RPMI7951 (cell line): Measurements from ENCODE around the gene RUFY2. TPM values are rescaled to one million over a fixed set of nuclear protein-coding genes. Genes with fewer than 3 reads are reported as not detected.

ENCODE experiments used
- DNase-seq: peaks from one replicate; pipeline ENCODE4 v3.0.0-alpha.2; 2012; ENCODE audit warnings: low read depth
- total RNA-seq: library from RNA; depleted of rRNA; stranded (reverse); fragments of >200 nt; shearing (Covaris generic); gene quantifications from 2 replicates; pipeline ENCODE4 v1.2.3, GENCODE V29; 2014; rRNA removed

Gene RUFY2
- total RNA-seq: 13.7 and 18.5 TPM in 2 replicates

DNA sequence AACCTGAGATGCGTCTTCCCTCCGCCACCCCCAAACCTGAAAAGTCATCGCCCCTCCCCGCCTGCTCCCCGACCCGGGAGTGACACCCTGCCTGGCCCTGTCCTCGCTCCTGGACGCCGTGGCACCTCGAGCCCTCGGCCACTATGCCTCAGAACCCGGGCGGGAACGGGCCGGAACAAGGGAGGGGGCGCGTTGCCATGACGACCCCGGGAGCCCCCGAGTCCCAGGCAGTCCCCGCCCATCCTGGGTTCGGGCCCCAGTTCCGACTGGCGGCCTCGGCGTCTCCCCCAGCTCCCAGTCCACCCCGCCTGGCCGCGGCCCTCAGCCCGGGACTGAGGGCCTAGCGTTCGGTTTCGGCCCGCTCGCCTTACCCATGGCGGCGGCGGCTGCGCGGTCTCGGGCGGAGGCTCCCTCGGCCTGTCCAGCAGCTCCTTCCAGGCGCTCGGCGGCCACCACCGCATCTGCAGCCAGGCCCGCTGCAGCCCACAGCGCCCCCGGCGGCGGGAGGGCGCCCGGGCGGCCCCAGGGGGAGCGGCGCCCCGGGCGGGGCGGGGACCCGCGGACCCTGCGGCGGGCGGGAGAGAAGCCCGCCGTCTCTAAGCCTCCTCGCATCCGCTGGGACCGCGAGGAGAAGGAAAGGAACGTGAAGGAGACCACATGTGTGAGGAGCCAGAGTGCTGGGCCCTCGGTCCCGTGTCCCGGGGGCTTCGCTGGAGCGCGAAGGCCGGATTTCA, at the start of gene RUFY2:
RUFY2 (minus strand) TSS at position 463 of the 734 bp plus-strand sequence; CDS start at position 375, 88 bp downstream.
- peak; percentile 68 for DNase-seq

GRCh38 chr10:68449698-68450097, 42.6 kb upstream of the RUFY2 start:
- peak; percentile 5 for DNase-seq

GRCh38 chr10:68446179-68446578, 39.1 kb upstream of the RUFY2 start:
- no peak for DNase-seq

GRCh38 chr10:68442971-68443370, 35.9 kb upstream of the RUFY2 start:
- DNase-seq: no peak

DNA sequence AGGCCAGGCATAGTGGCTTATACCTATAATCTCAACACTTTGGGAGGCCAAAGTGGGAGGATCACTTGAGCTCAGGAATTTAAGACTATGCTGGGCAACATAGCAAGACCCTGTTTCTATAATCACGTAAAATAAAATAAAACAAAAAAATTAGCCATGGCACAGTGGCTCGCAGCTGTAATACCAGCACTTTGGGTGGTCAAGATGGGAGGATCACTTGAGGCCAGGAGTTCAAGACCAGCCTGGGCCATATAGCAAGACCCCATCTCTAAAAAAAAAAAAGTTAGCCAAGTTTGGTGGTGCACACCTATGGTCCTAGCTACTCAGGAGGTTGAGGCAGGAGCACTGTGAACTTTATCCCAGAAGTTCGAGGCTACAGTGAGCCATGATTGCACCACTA, 33.8 kb upstream of the RUFY2 start:
- DNase-seq: no peak

DNA sequence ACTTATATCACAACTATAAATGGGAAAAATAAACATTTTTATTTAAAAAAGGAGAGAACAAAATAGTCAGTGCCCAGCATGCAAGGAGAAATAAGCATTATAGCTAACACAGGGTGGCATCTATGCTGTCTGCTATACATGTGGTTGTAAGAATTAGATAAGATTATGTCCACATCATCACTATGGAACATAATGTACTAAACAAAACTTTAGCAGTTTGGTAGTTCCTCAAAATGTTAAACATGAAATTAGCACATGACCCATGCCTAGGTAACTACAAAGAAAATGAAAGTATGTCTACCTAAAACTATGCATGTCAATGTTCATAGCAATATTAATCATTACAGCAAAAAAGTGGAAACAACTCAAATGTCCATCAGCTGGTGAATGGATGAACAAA, 28.7 kb upstream of the RUFY2 start:
- DNase-seq: no peak

GRCh38 chr10:68434657-68435056, 27.6 kb upstream of the RUFY2 start:
- no peak for DNase-seq

DNA sequence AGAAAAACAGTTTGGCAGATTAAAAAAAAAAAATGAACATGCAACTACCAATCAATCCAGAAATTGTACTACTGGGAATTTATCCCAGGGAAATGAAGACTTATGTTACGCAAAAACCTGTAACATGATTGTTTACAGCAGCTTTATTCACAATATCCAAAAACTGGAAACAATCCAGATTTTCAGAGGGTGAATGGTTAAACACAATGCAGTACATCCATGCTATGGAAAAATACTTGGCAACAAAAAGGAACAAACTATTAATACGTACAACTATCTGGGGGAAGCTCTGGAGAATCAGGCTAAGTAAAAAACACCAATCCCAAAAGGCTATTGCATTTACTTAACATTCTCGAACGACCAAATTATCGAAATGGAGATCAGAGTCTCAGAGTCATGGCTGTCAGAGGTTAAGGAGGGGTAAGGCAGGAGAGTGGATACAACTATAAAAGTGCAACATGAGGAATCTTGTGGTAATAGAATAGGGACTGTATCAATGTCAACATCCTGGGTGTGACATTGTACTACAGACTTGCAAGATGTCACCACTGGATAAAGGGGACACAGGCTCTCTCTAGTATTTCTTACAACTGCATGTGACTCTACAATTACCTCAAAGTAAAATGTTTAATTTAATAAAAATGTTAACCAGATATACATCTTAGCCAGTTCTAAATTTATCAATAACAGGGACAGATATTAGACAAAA, 21.5 kb upstream of the RUFY2 start:
- no peak for DNase-seq

- DNase-seq: no peak
Observed at GRCh38 chr10:68424454-68425014, 17.5 kb upstream of the RUFY2 start.

DNA sequence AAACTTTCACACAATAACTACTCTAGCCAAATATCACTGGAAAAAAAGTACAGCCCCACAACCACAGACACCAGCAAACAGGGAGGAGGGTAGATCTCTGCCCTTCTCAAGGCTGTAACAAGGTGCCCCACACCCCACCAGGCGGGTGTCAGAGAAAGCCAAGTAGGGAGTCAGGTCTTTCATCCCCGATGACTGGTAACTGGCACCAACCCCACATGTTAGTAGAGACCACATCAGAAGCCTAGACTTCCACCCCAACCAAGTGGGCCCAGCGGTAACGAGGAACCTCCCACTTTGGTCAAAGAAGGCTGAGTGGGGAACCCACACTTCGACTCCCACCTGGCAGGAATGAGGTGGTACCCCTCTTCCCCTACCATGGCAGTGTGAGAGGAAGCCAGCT, 16.4 kb upstream of the RUFY2 start:
- no peak for DNase-seq

GRCh38 chr10:68419376-68419775, 12.3 kb upstream of the RUFY2 start:
- no peak for DNase-seq

DNA sequence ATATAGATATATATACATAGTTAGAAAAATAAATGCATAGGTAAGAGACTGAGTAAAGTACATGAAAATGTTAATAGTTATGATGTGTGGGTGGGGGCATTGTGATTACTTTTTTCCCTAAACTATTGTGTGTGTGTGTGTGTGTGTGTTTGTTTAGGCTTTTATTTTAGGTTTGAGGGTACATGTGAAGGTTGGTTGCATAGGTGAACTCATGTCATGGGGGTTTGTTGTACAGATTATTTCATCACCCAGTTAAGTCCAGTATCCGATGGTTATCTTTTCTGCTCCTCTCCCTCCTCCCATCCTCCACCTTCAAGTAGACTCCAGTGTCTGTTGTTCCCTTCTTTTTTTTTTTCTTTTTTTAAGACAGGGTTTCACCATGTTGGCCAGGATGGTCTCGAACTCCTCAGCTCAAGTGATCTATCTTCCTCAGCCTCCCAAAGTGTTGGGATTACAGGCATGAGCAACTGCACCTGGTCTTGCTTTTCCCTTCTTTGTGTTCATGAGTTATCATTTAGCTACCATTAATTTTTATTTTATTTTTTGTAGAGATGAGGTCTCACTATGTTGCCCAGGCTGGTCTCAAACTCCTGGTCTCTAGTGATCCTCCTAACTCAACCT, 1.9 kb upstream of the RUFY2 start:
- no peak for DNase-seq

GRCh38 chr10:68406111-68406814, 814 bp downstream of the RUFY2 start:
- peak; percentile 59 for DNase-seq

GRCh38 chr10:68403701-68404100, 3.4 kb downstream of the RUFY2 start:
- no peak for DNase-seq

GRCh38 chr10:68402276-68402675, 4.8 kb downstream of the RUFY2 start:
- no peak for DNase-seq

GRCh38 chr10:68397005-68397404, 10.1 kb downstream of the RUFY2 start:
- no peak for DNase-seq

DNA sequence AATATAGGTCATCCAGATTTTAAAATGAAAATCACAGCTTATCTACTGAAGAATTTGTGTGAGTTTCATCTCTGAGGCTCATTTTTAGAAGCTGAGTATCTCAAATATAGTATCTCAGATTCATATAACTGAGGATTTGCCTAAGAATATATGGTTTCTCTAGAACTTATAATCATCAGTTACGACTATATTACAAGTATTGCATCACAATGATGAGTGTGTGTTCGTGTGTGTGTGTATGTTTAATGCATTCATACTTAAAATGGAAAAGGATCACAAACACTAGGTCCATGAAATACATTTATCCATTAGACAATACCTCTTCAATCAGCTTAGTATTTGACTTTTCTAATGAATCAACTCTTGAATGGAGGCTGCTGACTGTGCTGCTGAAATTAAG, 21.3 kb downstream of the RUFY2 start:
- no peak for DNase-seq

- no peak for DNase-seq
Observed at GRCh38 chr10:68371604-68372003, 35.5 kb downstream of the RUFY2 start.

DNA sequence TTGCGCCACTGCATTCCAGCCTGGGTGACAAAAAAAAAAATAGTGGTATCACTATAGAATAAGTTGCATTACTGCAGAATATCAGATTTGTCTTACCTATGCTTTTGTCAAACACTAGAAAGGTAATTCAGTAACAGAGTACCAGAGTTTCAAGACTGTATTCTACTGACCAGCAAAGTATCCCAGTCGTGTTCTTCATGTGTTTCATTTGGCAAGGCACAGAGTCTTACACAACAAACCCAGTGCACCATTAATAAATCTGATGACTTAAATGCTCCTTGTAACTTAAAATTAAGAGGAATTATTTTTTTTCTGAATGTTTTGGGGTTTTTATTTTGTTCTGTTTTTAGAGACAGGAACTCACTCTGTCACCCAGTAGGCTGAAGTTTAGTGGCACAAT, 40.0 kb downstream of the RUFY2 start:
- DNase-seq: no peak

DNA sequence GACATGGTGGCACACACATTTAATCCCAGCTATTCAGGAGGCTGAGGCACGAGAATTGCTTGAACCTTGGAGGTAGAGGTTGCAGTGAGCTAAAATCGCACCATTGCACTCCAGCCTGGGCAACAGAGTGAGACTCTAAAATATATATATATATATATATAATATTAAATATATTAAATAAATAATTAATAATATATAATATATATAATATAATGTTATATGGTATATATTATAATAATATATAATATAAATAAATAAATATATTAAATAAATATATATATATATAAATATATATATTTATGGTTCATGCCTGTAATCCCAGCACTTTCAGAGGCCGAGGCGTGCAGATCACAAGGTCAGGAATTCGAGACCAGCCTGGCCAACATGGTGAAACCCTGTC, 40.5 kb downstream of the RUFY2 start:
- DNase-seq: no peak

- no peak for DNase-seq
Observed at GRCh38 chr10:68365611-68366010, 41.5 kb downstream of the RUFY2 start.
